Ascending aorta (tissue), 2 donors: ENCODE results near the gene EDIL3. TPM values are rescaled to one million over a fixed set of nuclear protein-coding genes. Genes with fewer than 3 reads are reported as not detected.

Experiments used
- DNase-seq, 2 donors: peaks; one replicate each; pipeline ENCODE4 v3.0.0-alpha.2; 2019; ENCODE audit warnings: low spot score in 2 of 2
- H3K27ac ChIP-seq, 2 donors: fragments of 200-600 bp; sonication (generic); one replicate each; pipeline ENCODE4 v1.5.1; 2016 to 2017; ENCODE audit warnings: mild to moderate bottlenecking in 1 of 2
- H3K27me3 ChIP-seq: fragments of 200-600 bp; sonication (generic); one replicate; pipeline ENCODE4 v1.5.1; 2017
- H3K36me3 ChIP-seq, 2 donors: fragments of 200-600 bp; sonication (generic); one replicate each; pipeline ENCODE4 v1.5.1; 2016
- H3K4me1 ChIP-seq, 2 donors: fragments of 200-600 bp; sonication (generic); one replicate each; pipeline ENCODE4 v1.5.1; 2016 to 2017; ENCODE audit warnings: mild to moderate bottlenecking in 1 of 2
- H3K4me3 ChIP-seq, 2 donors: fragments of 200-600 bp; sonication (generic); one replicate each; pipeline ENCODE4 v1.5.1; 2016 to 2017; ENCODE audit warnings: mild to moderate bottlenecking in 1 of 2
- H3K9me3 ChIP-seq, 2 donors: fragments of 200-600 bp; sonication (generic); one replicate each; pipeline ENCODE4 v1.5.1; 2016
- intact Hi-C: fragments of 100-400 bp; cut with DNase I; formaldehyde crosslinking; loops from one replicate; pipeline ENCODE4 v1.15.1; 2023
- total RNA-seq: library from RNA; depleted of rRNA; stranded (reverse); fragments of >200 nt; gene quantifications from one replicate; pipeline ENCODE4 v1.1.0, GENCODE V29; 2016
- TF ChIP-seq, protein P1 (sequence below), 3 experiments: fragments of 200-600 bp in 2 of 3; fragments of 450-650 bp in 1 of 3; sonication (generic) in 2 of 3; IDR thresholded peaks; one replicate each; pipeline ENCODE4 v1.5.1; 2016 to 2019; ENCODE audit warnings: antibody characterized with exemption in 3 of 3, mild to moderate bottlenecking in 1 of 3, moderate library complexity in 1 of 3

Gene EDIL3
- total RNA-seq, 1 donor from 2014 or later: 68.1 TPM

DNA sequence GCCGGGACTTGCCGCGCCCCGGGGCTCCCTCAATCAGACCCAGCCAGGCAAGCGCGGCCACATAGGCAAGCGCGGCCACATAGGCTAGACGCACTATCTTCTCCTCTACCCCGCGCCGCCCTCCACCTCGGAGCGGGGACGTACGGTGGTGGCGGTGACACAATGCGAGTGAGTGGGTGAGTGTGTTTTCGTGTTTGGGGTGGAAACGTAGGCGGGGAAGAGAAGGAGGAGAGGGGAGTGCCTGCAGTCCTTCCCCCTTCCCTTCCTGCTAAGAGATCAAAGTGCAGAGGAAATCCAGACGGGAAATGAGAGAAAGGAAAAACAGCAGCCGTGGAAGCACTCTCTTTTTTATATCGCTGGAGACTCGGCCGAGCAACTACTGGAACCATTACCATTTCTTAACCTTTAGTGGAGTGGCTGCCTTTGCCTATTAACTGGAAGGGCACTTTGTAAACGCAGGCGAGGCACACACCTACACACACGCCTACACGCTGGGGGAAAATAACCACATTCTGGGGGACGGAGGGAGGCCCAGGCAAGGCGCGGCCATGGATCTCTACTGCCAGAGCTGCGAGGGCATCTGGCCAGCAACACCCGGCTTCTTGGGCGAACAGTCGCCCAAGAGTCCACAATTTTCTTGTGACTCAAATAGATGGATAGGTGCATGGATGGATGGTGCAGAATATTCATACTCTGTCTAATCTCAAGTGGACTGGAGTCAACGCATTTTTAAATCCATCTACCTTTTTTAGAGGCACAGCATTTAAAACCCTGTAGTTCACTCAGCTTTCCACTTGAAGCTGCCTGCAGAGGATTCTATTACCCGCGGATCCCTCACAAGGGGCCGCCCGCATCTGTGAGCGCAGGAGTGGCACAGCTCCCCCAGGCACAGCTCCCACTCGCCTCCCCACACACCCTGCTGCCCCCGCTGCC lies 2.1 kb downstream of the EDIL3 start:
- peak in 1 of 2 donors; percentile 69 for DNase-seq
- Histone ChIP-seq H3K36me3 (no peaks in the 10 kb centered on the region), H3K4me1 (peaks cover 0 to 11% of the 10 kb centered on the region in 2 donors), H3K9me3 (no peaks in the 10 kb centered on the region), H3K27ac (peak overlapping the region; percentile 90 to 94), H3K27me3 (no peaks in the 10 kb centered on the region), H3K4me3 (peak overlapping the region; percentile 60 to 88)
- intact Hi-C loops: loop anchor here (1.0 to 10.0 kb wide), 5 partner anchors 92 to 828 kb away; partner anchors contain the start of gene HAPLN1
- TF ChIP-seq, protein P1, sequence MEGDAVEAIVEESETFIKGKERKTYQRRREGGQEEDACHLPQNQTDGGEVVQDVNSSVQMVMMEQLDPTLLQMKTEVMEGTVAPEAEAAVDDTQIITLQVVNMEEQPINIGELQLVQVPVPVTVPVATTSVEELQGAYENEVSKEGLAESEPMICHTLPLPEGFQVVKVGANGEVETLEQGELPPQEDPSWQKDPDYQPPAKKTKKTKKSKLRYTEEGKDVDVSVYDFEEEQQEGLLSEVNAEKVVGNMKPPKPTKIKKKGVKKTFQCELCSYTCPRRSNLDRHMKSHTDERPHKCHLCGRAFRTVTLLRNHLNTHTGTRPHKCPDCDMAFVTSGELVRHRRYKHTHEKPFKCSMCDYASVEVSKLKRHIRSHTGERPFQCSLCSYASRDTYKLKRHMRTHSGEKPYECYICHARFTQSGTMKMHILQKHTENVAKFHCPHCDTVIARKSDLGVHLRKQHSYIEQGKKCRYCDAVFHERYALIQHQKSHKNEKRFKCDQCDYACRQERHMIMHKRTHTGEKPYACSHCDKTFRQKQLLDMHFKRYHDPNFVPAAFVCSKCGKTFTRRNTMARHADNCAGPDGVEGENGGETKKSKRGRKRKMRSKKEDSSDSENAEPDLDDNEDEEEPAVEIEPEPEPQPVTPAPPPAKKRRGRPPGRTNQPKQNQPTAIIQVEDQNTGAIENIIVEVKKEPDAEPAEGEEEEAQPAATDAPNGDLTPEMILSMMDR (IDR thresholded peaks at IDR 0.05): no peak

DNA sequence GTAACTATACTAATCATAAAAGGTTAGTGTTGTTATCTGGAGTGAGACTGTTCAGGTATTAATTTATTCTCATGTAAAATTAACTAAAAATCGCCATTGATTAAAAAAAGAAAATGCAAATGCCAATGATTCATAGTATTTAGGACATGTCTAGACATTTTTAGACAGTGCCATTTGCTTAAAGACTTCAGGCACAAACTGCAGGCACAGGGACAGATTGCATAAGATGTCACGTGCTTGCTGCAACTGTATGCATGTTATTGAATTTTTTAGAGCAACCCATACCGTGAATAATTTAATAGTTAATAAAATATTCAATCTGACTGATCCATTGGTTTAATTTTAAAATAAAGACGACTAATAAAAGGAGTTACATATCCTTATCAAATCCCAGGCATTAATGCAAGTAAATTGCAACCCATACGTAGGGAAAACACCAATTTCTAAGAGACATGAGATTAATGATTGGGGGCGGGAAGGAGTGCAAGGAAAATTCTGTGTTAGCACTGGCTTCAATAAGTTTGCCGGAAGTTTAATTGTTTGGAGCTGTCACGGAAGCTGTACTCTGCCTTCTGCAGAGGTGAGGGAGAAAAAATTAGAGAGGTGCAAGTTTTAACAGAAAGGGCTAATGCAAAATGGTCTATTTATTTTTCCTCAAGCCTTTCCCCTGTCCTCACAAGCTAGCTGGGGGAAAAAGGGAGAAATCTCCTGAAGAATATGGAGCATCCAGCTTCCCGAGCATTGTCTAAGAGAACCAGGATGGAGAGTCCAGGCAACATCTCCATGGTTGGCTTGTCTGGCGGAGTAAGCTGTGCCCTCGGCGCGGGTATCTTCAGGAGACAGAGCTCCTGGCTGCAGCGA lies 2.9 kb downstream of the EDIL3 start:
- Histone ChIP-seq H3K36me3 (no peaks in the 10 kb centered on the region), H3K27ac (peak overlapping the region; percentile 90 to 94), H3K27me3 (no peaks in the 10 kb centered on the region), H3K9me3 (no peaks in the 10 kb centered on the region), H3K4me3 (peak overlapping the region; percentile 60 to 88), H3K4me1 (peaks cover 0 to 11% of the 10 kb centered on the region in 2 donors)
- DNase-seq: peak in 1 of 2 donors; percentile 65
- intact Hi-C loops: loop anchor here (5.0 to 10.0 kb wide), 4 partner anchors 104 to 827 kb away; partner anchors contain the start of gene HAPLN1
- TF ChIP-seq, protein P1 (IDR thresholded peaks at IDR 0.05): no peak

DNA sequence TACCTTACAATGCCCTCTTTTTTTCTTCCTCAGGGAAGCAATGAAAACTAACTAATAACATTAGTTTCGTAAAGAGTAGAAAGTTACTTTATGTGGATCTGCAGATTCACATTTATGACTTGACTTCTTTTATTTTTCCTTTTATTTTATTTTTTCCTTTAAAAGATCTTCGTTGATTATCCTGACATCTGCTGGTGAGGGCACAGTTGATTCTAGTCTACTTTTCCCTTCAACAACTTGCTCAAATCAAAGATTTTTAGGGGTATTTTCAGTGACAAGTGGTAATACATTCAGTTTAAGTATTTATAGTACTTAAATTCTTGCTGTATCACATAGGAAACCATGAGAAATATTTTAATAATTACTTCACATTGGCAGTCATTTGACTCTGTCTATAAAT lies 4.9 kb downstream of the EDIL3 start:
- Histone ChIP-seq H3K4me3 (peak overlapping the region in 1 of 2 donors; percentile 17), H3K36me3 (no peaks in the 10 kb centered on the region), H3K27ac (peak overlapping the region; percentile 62 to 90), H3K4me1 (peaks cover 0 to 11% of the 10 kb centered on the region in 2 donors), H3K27me3 (no peaks in the 10 kb centered on the region), H3K9me3 (no peaks in the 10 kb centered on the region)
- DNase-seq: no peak
- intact Hi-C loops: loop anchor here (5.0 to 10.0 kb wide), 4 partner anchors 102 to 825 kb away; partner anchors contain the start of gene HAPLN1
- TF ChIP-seq, protein P1 (IDR thresholded peaks at IDR 0.05): peak in 1 of 3 experiments; percentile 30

DNA sequence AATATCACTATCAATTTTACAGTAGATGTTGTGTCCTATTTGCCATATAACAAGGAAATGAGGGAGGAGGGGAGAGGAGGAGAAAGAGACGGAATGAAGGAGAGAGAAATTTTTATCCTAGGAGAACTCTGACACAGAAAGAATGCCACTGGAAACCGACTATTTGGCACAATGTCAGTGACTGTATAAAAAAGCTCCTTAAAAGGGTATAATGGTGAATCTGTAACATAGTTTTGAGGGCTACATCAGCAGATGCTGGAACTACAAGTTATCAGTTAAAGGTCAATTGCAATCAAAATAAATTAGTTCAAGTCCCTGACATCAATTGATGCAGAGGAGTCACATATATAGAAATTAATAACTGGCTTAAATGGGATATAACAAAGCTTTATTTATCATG lies 5.7 kb downstream of the EDIL3 start:
- no peaks in the 10 kb centered on the region for H3K36me3 ChIP-seq
- TF ChIP-seq, protein P1 (IDR thresholded peaks at IDR 0.05): no peak
- H3K27ac ChIP-seq: peak overlapping the region; percentile 62 to 90
- no peak for DNase-seq
- intact Hi-C loops: no loop called here
- H3K4me1 ChIP-seq: peaks cover 0 to 15% of the 10 kb centered on the region in 2 donors
- no peaks in the 10 kb centered on the region for H3K27me3 ChIP-seq
- peak overlapping the region in 1 of 2 donors; percentile 17 for H3K4me3 ChIP-seq
- H3K9me3 ChIP-seq: no peaks in the 10 kb centered on the region

DNA sequence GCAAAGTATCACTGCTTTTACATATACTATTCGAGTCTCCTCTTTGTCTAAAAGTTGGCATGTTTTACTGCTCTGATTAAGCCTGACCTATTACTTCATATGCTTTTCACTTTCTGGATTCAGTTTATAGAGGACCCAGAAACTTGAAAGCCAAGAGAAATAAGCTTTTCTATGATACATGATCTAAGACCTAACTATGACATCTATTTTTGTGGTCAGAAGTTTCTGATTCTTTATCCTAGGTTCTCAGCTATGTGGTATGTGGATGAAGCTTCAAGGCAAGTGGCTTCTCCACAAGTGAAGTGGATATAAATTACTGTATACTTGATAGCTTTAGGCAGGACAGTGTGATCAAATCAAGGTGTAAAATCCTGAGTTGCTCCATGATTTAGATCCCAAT lies 6.3 kb downstream of the EDIL3 start:
- TF ChIP-seq, protein P1 (IDR thresholded peaks at IDR 0.05): no peak
- Histone ChIP-seq H3K9me3 (no peaks in the 10 kb centered on the region), H3K4me3 (peak overlapping the region in 1 of 2 donors; percentile 17), H3K4me1 (peaks cover 0 to 18% of the 10 kb centered on the region in 2 donors), H3K27me3 (no peaks in the 10 kb centered on the region), H3K36me3 (no peaks in the 10 kb centered on the region), H3K27ac (peak overlapping the region; percentile 62 to 90)
- intact Hi-C loops: no loop called here
- DNase-seq: no peak
